NB4 (cell line): ENCODE measurements around the gene SGMS1.

Experiments used
- TF ChIP-seq, protein P1 (sequence below): IDR thresholded peaks from one replicate; pipeline ENCODE4 v1.5.1; 2012; ENCODE audit warnings: low read depth, low read length
- TF ChIP-seq, protein P2 (sequence below): IDR thresholded peaks from 2 replicates; pipeline ENCODE4 v1.6.1; 2011; ENCODE audit warnings: low read depth, low read length

DNA sequence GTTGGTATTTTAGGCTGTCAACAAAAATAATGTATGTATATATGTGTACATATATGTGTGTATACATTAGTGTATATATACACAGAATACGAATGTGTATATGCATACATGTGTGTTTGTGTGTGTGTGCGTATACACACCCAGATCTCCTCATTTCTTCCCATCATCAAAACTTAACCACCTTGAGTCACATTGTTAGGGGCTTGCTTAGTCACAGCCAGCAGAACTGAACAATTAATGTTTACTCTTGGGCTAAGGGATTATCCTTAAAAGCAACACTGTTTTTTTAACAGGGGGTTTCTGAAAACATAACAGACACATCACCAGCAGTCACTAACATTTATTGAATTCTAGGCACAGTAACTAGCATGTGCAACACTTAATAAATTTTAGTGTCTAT, 289.5 kb downstream of the SGMS1 start:
- TF ChIP-seq, protein P1, sequence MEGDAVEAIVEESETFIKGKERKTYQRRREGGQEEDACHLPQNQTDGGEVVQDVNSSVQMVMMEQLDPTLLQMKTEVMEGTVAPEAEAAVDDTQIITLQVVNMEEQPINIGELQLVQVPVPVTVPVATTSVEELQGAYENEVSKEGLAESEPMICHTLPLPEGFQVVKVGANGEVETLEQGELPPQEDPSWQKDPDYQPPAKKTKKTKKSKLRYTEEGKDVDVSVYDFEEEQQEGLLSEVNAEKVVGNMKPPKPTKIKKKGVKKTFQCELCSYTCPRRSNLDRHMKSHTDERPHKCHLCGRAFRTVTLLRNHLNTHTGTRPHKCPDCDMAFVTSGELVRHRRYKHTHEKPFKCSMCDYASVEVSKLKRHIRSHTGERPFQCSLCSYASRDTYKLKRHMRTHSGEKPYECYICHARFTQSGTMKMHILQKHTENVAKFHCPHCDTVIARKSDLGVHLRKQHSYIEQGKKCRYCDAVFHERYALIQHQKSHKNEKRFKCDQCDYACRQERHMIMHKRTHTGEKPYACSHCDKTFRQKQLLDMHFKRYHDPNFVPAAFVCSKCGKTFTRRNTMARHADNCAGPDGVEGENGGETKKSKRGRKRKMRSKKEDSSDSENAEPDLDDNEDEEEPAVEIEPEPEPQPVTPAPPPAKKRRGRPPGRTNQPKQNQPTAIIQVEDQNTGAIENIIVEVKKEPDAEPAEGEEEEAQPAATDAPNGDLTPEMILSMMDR, result no peak
- TF ChIP-seq, protein P2, sequence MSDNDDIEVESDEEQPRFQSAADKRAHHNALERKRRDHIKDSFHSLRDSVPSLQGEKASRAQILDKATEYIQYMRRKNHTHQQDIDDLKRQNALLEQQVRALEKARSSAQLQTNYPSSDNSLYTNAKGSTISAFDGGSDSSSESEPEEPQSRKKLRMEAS, result no peak
